Activated T-helper 1 cell treated with anti-CD3 and anti-CD28 coated beads, Interleukin-12 subunit alpha, Interleukin-12 subunit beta, Interleukin-2, Interleukin-4 antibody, amounts not matched to agents 30 ng/mL and 10 ng/mL and 1 ng/mL, durations not matched to agents 14 hours and 24 hours and 36 hours (primary cell): ENCODE measurements around the gene TPST2. TPM values are rescaled to one million over a fixed set of nuclear protein-coding genes. Genes with fewer than 3 reads are reported as not detected.

Source experiments
- DNase-seq: peaks from one replicate; pipeline ENCODE4 v3.0.0; 2021; ENCODE audit warnings: low spot score
- H3K27ac Mint-ChIP-seq: one replicate; pipeline ENCODE4 v1.8.0; 2021; ENCODE audit warnings: mild to moderate bottlenecking, mixed read lengths
- H3K27me3 Mint-ChIP-seq: one replicate; pipeline ENCODE4 v1.8.0; 2022; ENCODE audit warnings: mild to moderate bottlenecking, moderate library complexity, mixed read lengths; ENCODE audit not compliant: insufficient read depth
- H3K36me3 Mint-ChIP-seq: one replicate; pipeline ENCODE4 v1.8.0; 2021; ENCODE audit warnings: low read depth, mixed read lengths
- H3K4me1 Mint-ChIP-seq: one replicate; pipeline ENCODE4 v1.8.0; 2021; ENCODE audit warnings: low read depth, mixed read lengths
- H3K4me3 Mint-ChIP-seq: one replicate; pipeline ENCODE4 v1.8.0; 2021; ENCODE audit warnings: mild to moderate bottlenecking, moderate library complexity, mixed read lengths
- H3K9me3 Mint-ChIP-seq: one replicate; pipeline ENCODE4 v1.8.0; 2021; ENCODE audit warnings: mixed read lengths
- intact Hi-C: fragments of 100-400 bp; cut with micrococcal nuclease; formaldehyde crosslinking; loops from one replicate; pipeline ENCODE4 v1.15.1; 2024
- total RNA-seq: library from RNA; stranded (reverse); gene quantifications from 2 replicates; pipeline ENCODE4 v1.2.3, GENCODE V29; 2022

TPST2 gene
- total RNA-seq, 1 donor from 2014 or later, result 36.1 TPM

DNA sequence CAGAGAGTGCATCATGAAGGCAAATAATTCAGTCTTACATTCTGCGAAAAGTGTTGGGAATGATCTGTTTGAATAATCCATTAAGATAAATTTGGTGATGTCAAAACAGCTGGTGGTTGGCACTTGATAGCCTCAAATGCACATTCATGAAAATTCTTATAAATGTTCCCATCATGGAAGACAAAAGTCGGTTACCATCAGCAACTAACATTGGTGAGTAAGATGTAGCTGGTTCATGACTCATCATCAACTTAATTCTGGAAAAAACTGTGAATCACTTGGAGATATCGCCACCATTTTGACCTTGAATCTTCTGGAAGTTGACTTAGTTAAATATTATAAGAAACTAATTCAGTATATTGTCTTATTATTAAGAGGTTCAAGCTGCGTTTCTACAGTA, 16.7 kb upstream of the TPST2 start:
- DNase-seq, result no peak
- H3K27ac Mint-ChIP-seq, result no peak overlapping the region
- H3K4me1 Mint-ChIP-seq, result peaks cover 30% of the 10 kb centered on the region
- H3K9me3 Mint-ChIP-seq, result no peaks in the 10 kb centered on the region
- intact Hi-C loops, result no loop called here
- peaks cover 8% of the 10 kb centered on the region for H3K27me3 Mint-ChIP-seq
- H3K4me3 Mint-ChIP-seq, result no peak overlapping the region
- H3K36me3 Mint-ChIP-seq, result no peaks in the 10 kb centered on the region

GRCh38 chr22:26604368-26604767, 14.4 kb upstream of the TPST2 start:
- peaks cover 12% of the 10 kb centered on the region for H3K4me1 Mint-ChIP-seq
- peaks cover 10% of the 10 kb centered on the region for H3K27me3 Mint-ChIP-seq
- no peak for DNase-seq
- intact Hi-C loops, result no loop called here
- H3K9me3 Mint-ChIP-seq, result no peaks in the 10 kb centered on the region
- no peak overlapping the region for H3K27ac Mint-ChIP-seq
- no peak overlapping the region for H3K4me3 Mint-ChIP-seq
- H3K36me3 Mint-ChIP-seq, result no peaks in the 10 kb centered on the region

- Mint-ChIP-seq H3K27me3 (peaks cover 4% of the 10 kb centered on the region), H3K4me1 (peaks cover 14% of the 10 kb centered on the region), H3K4me3 (no peak overlapping the region), H3K36me3 (no peaks in the 10 kb centered on the region), H3K9me3 (no peaks in the 10 kb centered on the region), H3K27ac (no peak overlapping the region)
- intact Hi-C loops, result no loop called here
- no peak for DNase-seq
Measured at GRCh38 chr22:26602127-26602526, 12.2 kb upstream of the TPST2 start.

DNA sequence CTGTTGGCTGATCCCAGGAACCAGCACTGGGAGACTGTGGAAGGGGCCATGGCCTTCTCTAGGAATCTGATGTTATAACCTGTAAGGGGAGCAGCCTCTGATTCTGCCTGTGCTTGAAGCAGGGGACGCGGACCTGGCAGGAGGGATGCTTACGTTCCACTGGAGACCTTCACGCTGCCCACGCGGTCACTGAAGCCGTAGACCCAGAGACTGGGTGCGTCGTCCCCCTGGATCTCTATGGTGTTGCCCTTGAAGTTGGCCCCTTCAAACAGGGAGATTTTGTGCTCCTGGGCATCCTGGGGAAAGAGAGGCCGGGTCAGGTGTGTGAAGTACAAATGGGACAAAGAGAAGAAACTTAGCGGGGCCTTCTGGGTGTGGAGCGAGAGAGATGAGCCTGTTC, 11.8 kb upstream of the TPST2 start:
- intact Hi-C loops, result no loop called here
- Mint-ChIP-seq H3K4me3 (no peak overlapping the region), H3K27ac (no peak overlapping the region), H3K27me3 (peaks cover 7% of the 10 kb centered on the region), H3K36me3 (no peaks in the 10 kb centered on the region), H3K4me1 (peaks cover 14% of the 10 kb centered on the region), H3K9me3 (no peaks in the 10 kb centered on the region)
- no peak for DNase-seq

GRCh38 chr22:26599505-26599904, 9.6 kb upstream of the TPST2 start:
- peaks cover 10% of the 10 kb centered on the region for H3K27me3 Mint-ChIP-seq
- H3K27ac Mint-ChIP-seq, result no peak overlapping the region
- no peak for DNase-seq
- H3K9me3 Mint-ChIP-seq, result no peaks in the 10 kb centered on the region
- intact Hi-C loops, result no loop called here
- H3K4me3 Mint-ChIP-seq, result no peak overlapping the region
- H3K36me3 Mint-ChIP-seq, result no peaks in the 10 kb centered on the region
- H3K4me1 Mint-ChIP-seq, result peaks cover 17% of the 10 kb centered on the region

GRCh38 chr22:26597480-26597879, 7.5 kb upstream of the TPST2 start:
- intact Hi-C loops, result no loop called here
- H3K27ac Mint-ChIP-seq, result no peak overlapping the region
- no peaks in the 10 kb centered on the region for H3K36me3 Mint-ChIP-seq
- peaks cover 31% of the 10 kb centered on the region for H3K4me1 Mint-ChIP-seq
- peaks cover 10% of the 10 kb centered on the region for H3K27me3 Mint-ChIP-seq
- H3K9me3 Mint-ChIP-seq, result no peaks in the 10 kb centered on the region
- DNase-seq, result no peak
- no peak overlapping the region for H3K4me3 Mint-ChIP-seq

DNA sequence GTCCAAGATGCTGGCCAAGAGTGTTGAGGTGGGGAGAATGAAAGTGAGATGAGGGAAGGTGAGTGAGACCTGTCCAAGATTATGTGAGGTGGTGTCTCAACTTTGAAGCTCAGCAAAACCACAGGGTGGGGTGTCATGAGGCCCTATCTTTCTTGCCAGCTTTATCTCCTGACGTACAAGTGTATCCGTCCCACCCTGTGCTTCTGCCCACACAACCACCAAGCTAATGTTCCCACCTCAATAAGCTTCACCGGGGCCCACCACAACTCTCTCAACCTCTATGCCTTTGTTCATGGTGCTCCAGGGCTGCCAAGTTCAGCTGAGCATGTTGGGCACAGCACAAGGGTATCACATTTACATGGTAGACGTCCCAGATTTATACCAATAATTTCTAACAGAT, 7.1 kb upstream of the TPST2 start:
- Mint-ChIP-seq H3K4me1 (peaks cover 35% of the 10 kb centered on the region), H3K27ac (no peak overlapping the region), H3K27me3 (peaks cover 10% of the 10 kb centered on the region), H3K4me3 (no peak overlapping the region), H3K36me3 (no peaks in the 10 kb centered on the region), H3K9me3 (no peaks in the 10 kb centered on the region)
- intact Hi-C loops, result no loop called here
- no peak for DNase-seq

DNA sequence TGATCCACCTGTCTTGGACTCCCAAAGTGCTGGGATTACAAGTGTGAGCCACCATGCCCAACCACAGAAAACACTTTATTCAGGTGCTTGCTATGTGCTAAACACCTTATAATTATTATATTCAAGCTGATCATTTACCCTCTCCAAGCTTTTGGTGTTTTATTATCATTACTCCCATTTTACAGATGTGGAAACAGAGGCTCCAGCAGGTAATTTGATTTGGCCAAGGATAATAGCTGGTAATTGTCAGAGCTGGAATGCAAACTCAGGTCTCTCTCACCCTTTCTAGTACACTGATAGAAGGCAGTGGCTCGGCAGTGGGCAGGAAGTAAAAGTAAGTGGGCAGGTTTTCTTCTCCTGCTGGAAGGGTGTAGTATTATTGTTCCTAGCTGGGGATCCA, 3.8 kb upstream of the TPST2 start:
- H3K27ac Mint-ChIP-seq, result no peak overlapping the region
- intact Hi-C loops, result no loop called here
- H3K4me3 Mint-ChIP-seq, result no peak overlapping the region
- no peaks in the 10 kb centered on the region for H3K9me3 Mint-ChIP-seq
- H3K36me3 Mint-ChIP-seq, result peaks cover under 1% of the 10 kb centered on the region
- H3K4me1 Mint-ChIP-seq, result peaks cover 50% of the 10 kb centered on the region
- no peak for DNase-seq
- peaks cover 7% of the 10 kb centered on the region for H3K27me3 Mint-ChIP-seq

DNA sequence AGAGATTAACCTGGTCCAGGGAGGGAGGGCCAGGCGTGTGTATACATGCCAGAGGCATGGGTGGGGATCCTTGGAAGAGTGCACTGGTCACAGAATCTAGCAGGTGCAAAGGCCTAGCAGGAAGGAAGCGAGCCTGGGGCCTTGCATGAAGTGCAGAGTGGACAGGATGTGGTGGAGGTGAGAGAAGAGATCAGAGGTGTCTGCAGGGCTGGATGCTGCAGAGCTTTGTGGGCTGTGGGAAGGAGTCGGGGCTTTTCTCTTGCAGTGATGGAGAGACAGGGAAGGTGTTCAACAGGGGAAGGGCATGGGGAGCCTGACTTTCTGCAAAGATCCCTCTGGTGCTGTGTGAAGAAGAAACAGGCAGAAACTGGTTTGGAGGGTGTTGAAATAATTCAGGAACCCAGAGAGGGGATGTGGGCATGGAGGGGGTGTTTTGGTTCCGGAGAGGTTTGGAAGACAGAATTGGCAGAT, 2.5 kb upstream of the TPST2 start:
- Mint-ChIP-seq H3K4me1 (peaks cover 58% of the 10 kb centered on the region), H3K36me3 (peaks cover 8% of the 10 kb centered on the region), H3K27me3 (peaks cover 7% of the 10 kb centered on the region), H3K4me3 (peak overlapping the region; percentile 19), H3K9me3 (no peaks in the 10 kb centered on the region), H3K27ac (peak overlapping the region; percentile 73)
- intact Hi-C loops, result no loop called here
- DNase-seq, result peak; percentile 70

- intact Hi-C loops, result loop anchor here (5.0 kb wide), 1 partner anchor 42 kb away; no protein-coding TSS in a partner anchor
- DNase-seq, result peak; percentile 11
Measured at GRCh38 chr22:26589367-26589844, 526 bp downstream of the TPST2 start.

DNA sequence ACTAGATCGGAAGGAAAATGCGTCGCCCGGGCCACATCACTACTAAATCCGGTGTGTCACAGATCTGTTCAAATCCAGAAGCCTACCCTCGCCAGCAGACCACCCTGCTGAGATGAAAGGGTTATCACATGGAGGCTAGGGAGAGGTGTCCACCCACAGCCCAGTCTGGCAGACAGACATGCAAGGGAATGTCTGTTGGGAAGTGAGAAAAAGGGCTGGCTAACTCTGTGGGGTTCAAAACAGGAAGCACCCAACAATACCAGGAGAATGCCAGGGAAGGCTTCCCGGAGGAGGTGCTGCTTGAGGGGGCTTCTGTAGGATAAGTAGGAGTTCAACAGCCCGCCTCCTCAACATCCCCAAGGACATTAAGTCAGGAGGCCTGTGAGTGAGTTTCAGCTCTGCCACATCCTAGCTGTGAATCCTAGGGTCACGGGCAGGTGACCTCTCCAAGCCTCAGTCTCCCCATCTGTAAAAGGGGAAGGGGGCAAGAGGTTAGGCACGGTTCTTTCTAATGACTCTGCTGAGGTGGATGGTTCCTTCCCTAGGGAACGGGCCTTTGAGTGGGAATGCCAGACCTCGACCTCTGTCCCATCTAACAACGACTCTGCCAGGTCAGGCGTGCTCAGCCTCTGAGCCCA, 1.1 kb downstream of the TPST2 start:
- Mint-ChIP-seq H3K4me3 (peak overlapping the region; percentile 90), H3K27ac (peak overlapping the region; percentile 81), H3K9me3 (no peaks in the 10 kb centered on the region), H3K27me3 (no peaks in the 10 kb centered on the region), H3K4me1 (peaks cover 80% of the 10 kb centered on the region), H3K36me3 (peaks cover 17% of the 10 kb centered on the region)
- no peak for DNase-seq
- intact Hi-C loops, result loop anchor here (5.0 kb wide), 1 partner anchor 42 kb away; no protein-coding TSS in a partner anchor

More at GRCh38 chr22:26589367-26589844, 526 bp downstream of the TPST2 start:
- Mint-ChIP-seq H3K9me3 (no peaks in the 10 kb centered on the region), H3K36me3 (peaks cover 12% of the 10 kb centered on the region), H3K4me1 (peaks cover 80% of the 10 kb centered on the region), H3K4me3 (peak overlapping the region; percentile 90), H3K27me3 (no peaks in the 10 kb centered on the region), H3K27ac (peak overlapping the region; percentile 81)

GRCh38 chr22:26587991-26588613, 1.8 kb downstream of the TPST2 start:
- intact Hi-C loops, result loop anchor here (5.0 kb wide), 1 partner anchor 41 kb away; no protein-coding TSS in a partner anchor
- Mint-ChIP-seq H3K4me1 (peaks cover 75% of the 10 kb centered on the region), H3K9me3 (no peaks in the 10 kb centered on the region), H3K27ac (peak overlapping the region; percentile 35), H3K4me3 (peak overlapping the region; percentile 90), H3K27me3 (no peaks in the 10 kb centered on the region), H3K36me3 (peaks cover 17% of the 10 kb centered on the region)
- DNase-seq, result no peak

DNA sequence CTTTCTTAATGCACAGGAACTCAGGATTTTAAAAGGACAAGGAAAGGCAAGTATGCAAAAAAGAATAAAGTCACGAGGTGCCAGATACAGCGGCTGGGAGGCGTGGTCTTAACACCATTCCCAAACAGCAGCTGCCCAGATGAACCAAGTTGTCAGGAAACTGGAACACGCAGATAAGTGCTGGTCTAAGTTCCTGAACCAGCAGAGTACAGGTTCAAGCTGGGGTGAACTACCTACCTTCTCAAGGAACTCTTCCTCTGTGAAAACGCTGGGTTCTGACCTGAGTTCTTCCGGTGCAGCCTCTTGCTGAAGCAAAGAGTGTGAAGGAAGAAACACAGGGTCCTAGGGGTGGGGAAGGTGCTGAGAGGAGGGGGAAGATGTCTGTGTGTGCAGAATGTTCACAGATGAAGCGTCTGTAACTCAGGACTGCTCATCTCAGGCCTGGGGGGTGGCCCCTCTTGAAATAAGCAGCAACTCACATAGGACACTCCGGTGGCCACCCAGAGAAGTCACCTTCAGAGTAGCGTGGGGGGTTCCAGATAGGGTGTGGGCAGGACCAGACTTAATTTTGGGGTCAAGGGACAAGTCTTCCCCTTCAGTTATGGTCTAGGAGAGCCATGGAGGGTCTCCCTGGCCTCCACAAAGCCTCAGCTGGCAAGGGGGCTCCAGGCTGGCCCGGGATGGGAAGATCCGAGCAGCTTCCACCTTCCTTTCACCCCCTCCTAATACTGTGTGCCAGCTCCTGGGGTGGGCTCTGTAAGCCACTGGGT, 3.2 kb downstream of the TPST2 start:
- Mint-ChIP-seq H3K9me3 (no peaks in the 10 kb centered on the region), H3K27me3 (no peaks in the 10 kb centered on the region), H3K4me1 (peaks cover 66% of the 10 kb centered on the region), H3K4me3 (peak overlapping the region; percentile 49), H3K27ac (peak overlapping the region; percentile 48), H3K36me3 (peaks cover 23% of the 10 kb centered on the region)
- DNase-seq, result no peak
- intact Hi-C loops, result loop anchor here (5.0 kb wide), 1 partner anchor 39 kb away; no protein-coding TSS in a partner anchor
